GM12878 (cell line): ENCODE results near the gene ANTXR2. TPM values are rescaled to one million over a fixed set of nuclear protein-coding genes. Genes with fewer than 3 reads are reported as not detected.

Experiments used
- ATAC-seq: fragments of 200-7000 bp; cut with Tn5 transposase; 3 replicates; pipeline ENCODE4 v1.9.1; 2020; ENCODE audit warnings: mild to moderate bottlenecking, moderate library complexity
- BruUV-seq: library from RNA; stranded (reverse); fragments of 400-500 nt; replicated peaks from 2 replicates; lab custom pipeline; 2021; lab: Mats Ljungman, UMichigan
- CTCF ChIA-PET: fragments of 300-600 bp; sonication (Branson Sonifier 250); formaldehyde crosslinking; extraction: SDS; loops from one replicate; lab custom pipeline; 2021; ENCODE audit warnings: inconsistent platforms; lab: Yijun Ruan, JAX
- POLR2A ChIA-PET: fragments of 350-600 bp; formaldehyde crosslinking; extraction: SDS; loops from one replicate; lab custom pipeline; 2021; ENCODE audit warnings: inconsistent platforms; lab: Charles Lee
- RAD21 ChIA-PET: fragments of 300-600 bp; sonication (Branson Sonifier 250); formaldehyde crosslinking; loops from one replicate; lab custom pipeline; 2023; ENCODE audit warnings: antibody characterized with exemption; ENCODE audit not compliant: unreplicated experiment; lab: Charles Lee
- SMC1A ChIA-PET: fragments of 300-600 bp; sonication (Branson Sonifier 250); formaldehyde crosslinking; loops from one replicate; lab custom pipeline; 2023; ENCODE audit not compliant: unreplicated experiment, uncharacterized antibody; lab: Charles Lee
- DNase-seq: peaks from one replicate; pipeline ENCODE4 v3.0.0-alpha.2; 2011; ENCODE audit warnings: low read depth, low spot score
- FAIRE-seq: peaks from 3 replicates; lab custom pipeline; 2011; peaks lifted over from hg19 to GRCh38; lab: Jason Lieb, UNC
- H2AFZ ChIP-seq: 2 replicates; pipeline ENCODE4 v1.6.0; 2011; ENCODE audit warnings: low read depth, low read length, control low read depth; ENCODE audit not compliant: control insufficient read depth
- H3K27ac ChIP-seq: 2 replicates; pipeline ENCODE4 v1.5.1; 2011; ENCODE audit warnings: control low read depth; ENCODE audit not compliant: control insufficient read depth, insufficient read depth
- H3K27me3 ChIP-seq, 2 experiments: replicated peaks in 1 of 2; 2 replicates each; pipeline versions ENCODE4 v1.6.0 to v1.6.1; 2011; ENCODE audit warnings: low read length in 1 of 2; ENCODE audit not compliant: control insufficient read depth in 2 of 2, insufficient read depth in 2 of 2
- H3K36me3 ChIP-seq, 2 experiments: 2 replicates each; pipeline ENCODE4 v1.5.1; 2011; ENCODE audit warnings: low read length in 1 of 2; ENCODE audit not compliant: control insufficient read depth in 2 of 2, insufficient read depth in 2 of 2
- H3K4me1 ChIP-seq: 2 replicates; pipeline ENCODE4 v1.6.1; 2011; ENCODE audit warnings: mild to moderate bottlenecking, low read length, moderate library complexity, mixed read lengths; ENCODE audit not compliant: control insufficient read depth, insufficient read depth
- H3K4me2 ChIP-seq: 2 replicates; pipeline ENCODE4 v1.6.0; 2011; ENCODE audit warnings: control low read depth; ENCODE audit not compliant: control insufficient read depth, insufficient read depth
- H3K4me3 ChIP-seq: fragments of 200-600 bp; sonication (generic); 2 replicates; pipeline ENCODE4 v1.5.1; 2016
- H3K79me2 ChIP-seq: 2 replicates; pipeline ENCODE4 v1.6.0; 2011; ENCODE audit warnings: low read length; ENCODE audit not compliant: control insufficient read depth, insufficient read depth
- H3K9ac ChIP-seq: 2 replicates; pipeline ENCODE4 v1.8.0; 2011; ENCODE audit warnings: low read length, control low read depth, mixed read lengths; ENCODE audit not compliant: control insufficient read depth, insufficient read depth
- H3K9me3 ChIP-seq: replicated peaks from 3 replicates; pipeline ENCODE4 v1.5.1; 2011; ENCODE audit warnings: mild to moderate bottlenecking, low read length; ENCODE audit not compliant: control insufficient read depth, insufficient read depth
- H4K20me1 ChIP-seq: 2 replicates; pipeline ENCODE4 v1.6.0; 2011; ENCODE audit not compliant: control insufficient read depth, insufficient read depth
- BRCA1 ChIP-seq: IDR thresholded peaks from 2 replicates; pipeline ENCODE4 v1.6.1; 2011; ENCODE audit warnings: low read depth, low read length, improper control_type of control experiment
- EP300 ChIP-seq, 2 experiments: fragments of 150-350 bp in 1 of 2; IDR thresholded peaks; 2 replicates each; pipeline ENCODE4 v1.6.1; 2011 to 2012; ENCODE audit warnings: low read depth in 2 of 2, low read length in 2 of 2, borderline replicate concordance in 1 of 2, improper control_type of control experiment in 1 of 2, inconsistent platforms in 1 of 2; ENCODE audit not compliant: control insufficient read depth in 1 of 2
- MYB ChIP-seq: fragments of 150-350 bp; IDR thresholded peaks from 2 replicates; pipeline ENCODE4 v1.6.1; 2014; ENCODE audit warnings: mild to moderate bottlenecking, low read depth, low read length, borderline replicate concordance
- PRDM15 ChIP-seq: fragments of 450-650 bp; formaldehyde crosslinking; IDR thresholded peaks from 2 replicates; pipeline ENCODE4 v1.4.0; 2020; ENCODE audit warnings: mild to moderate bottlenecking, moderate library complexity
- RAD21 ChIP-seq: IDR thresholded peaks from 2 replicates; pipeline ENCODE4 v1.6.1; 2011; ENCODE audit warnings: mild to moderate bottlenecking, low read depth, low read length, moderate library complexity; ENCODE audit not compliant: insufficient read depth
- ZNF622 ChIP-seq: fragments of 450-650 bp; IDR thresholded peaks from 2 replicates; pipeline ENCODE4 v1.6.1; 2017; ENCODE audit warnings: mild to moderate bottlenecking, inconsistent platforms
- ZSCAN29 ChIP-seq: fragments of 450-650 bp; IDR thresholded peaks from 2 replicates; pipeline ENCODE4 v1.6.1; 2017; ENCODE audit warnings: mild to moderate bottlenecking, moderate library complexity
- WGBS: methylation state at CpG from one replicate; pipeline ENCODE4 v1.1.6; 2016; ENCODE audit warnings: low lambda C conversion rate; ENCODE audit not compliant: insufficient replicate concordance, insufficient coverage; ENCODE audit errors: missing lambda C conversion rate; 5-methylcytosine and 5-hydroxymethylcytosine counted together
- in situ Hi-C: fragments of 300-500 bp; cut with MboI; formaldehyde crosslinking; loops from 9 replicates; pipeline ENCODE4 v1.14.3; 2018; ENCODE audit warnings: mixed read lengths
- intact Hi-C: fragments of 100-400 bp; cut with micrococcal nuclease; formaldehyde crosslinking; loops from one replicate; pipeline ENCODE4 v1.14.2; 2022; ENCODE audit not compliant: unreplicated experiment
- polyA plus RNA-seq, 11 experiments: library from polyadenylated mRNA; depleted of rRNA in 4 of 11; unstranded in 6 of 11; stranded (reverse) in 5 of 11; fragments of >200 nt; fragmentation: Nextera tagmentation in 4 of 11; fragmentation: Illumina TruSeq in 1 of 11; extraction: Ambion mirVana in 4 of 11; extraction: Trizol in 1 of 11; gene quantifications; 1 replicate in 1 of 11; 2 replicates in 10 of 11; pipeline versions ENCODE4 v1.2.1 to v1.2.3, GENCODE V29; 2011 to 2016; ENCODE audit warnings: inconsistent platforms in 2 of 11, missing spikeins in 2 of 11, low read depth in 1 of 11
- total RNA-seq, 4 experiments: library from RNA; depleted of rRNA in 3 of 4; stranded (reverse); fragments of >200 nt in 3 of 4; fragmentation: Illumina TruSeq in 1 of 4; extraction: Trizol in 1 of 4; gene quantifications; 2 replicates each; pipeline versions ENCODE4 v1.2.1 to v1.2.3, GENCODE V29; 2013 to 2021

ANTXR2 gene
- total and polyA plus RNA-seq, 10 of the 15 experiments (the other 5 are each of a cell fraction or from before 2014, with no cell fraction given) = 1.4 to 8.9 (median 5.7) TPM

GRCh38 chr4:80065601-80066000, 7.4 kb downstream of the ANTXR2 start:
- Histone ChIP-seq H3K9me3 (no peaks in the 10 kb centered on the region), H3K27me3 (no peaks in the 10 kb centered on the region), H2AFZ (no peak overlapping the region), H3K36me3 (0 out of 4 replicates have a peak, but pooled peaks cover 0 to 2% of the 10 kb centered on the region in 2 experiments), H3K4me3 (no peak overlapping the region), H3K79me2 (no peaks in the 10 kb centered on the region), H3K9ac (no peak overlapping the region), H3K4me1 (peaks cover 12% of the 10 kb centered on the region; the same call in 1 of the 2 replicates), H3K4me2 (no peak overlapping the region), H3K27ac (no peak overlapping the region), H4K20me1 (no peaks in the 10 kb centered on the region)
- ATAC-seq = no peak
- DNase-seq = no peak
- in situ Hi-C loops (loop anchor here (25.0 kb wide), 1 partner anchor 1303 kb away; no protein-coding TSS in a partner anchor), intact Hi-C loops (no loop called here)
- BruUV-seq = no TSS peak
- SMC1A ChIA-PET = interaction anchor here (1.2 kb wide), 1 partner anchor 15 kb away, joined by 4 read pairs; no protein-coding TSS in a partner anchor
- WGBS = 96% methylated on average over 2 of the region's 2 CpGs
- POLR2A ChIA-PET = no interaction called here
- CTCF ChIA-PET = interaction anchor here (0.8 to 1.4 kb wide), 4 partner anchors 8 to 1113 kb away, joined by 3 to 5 read pairs (median 4); partner anchors contain the start of gene ANTXR2
- TF ChIP-seq PRDM15 (CRISPR knock-in tag) (no peak), MYB (no peak), ZSCAN29 (no peak), BRCA1 (no peak), ZNF622 (no peak), RAD21 (no peak), EP300 (IDR thresholded peaks at IDR 0.05; ENCODE audit: borderline replicate concordance in 1 of 2, control insufficient read depth in 1 of 2, low read depth in 2 of 2, low read length in 2 of 2) (no peak)
- RAD21 ChIA-PET = interaction anchor here (1.1 kb wide), 1 partner anchor 8 kb away, joined by 3 read pairs; the partner anchor contains the start of gene ANTXR2
- FAIRE-seq = no peak
